ENCODE results near the gene FHL3. TPM values are rescaled to one million over a fixed set of nuclear protein-coding genes. Genes with fewer than 3 reads are reported as not detected.

FHL3 gene
- total and polyA plus RNA-seq, 2 of the 8 experiments (the other 6 are each of a cell fraction or from before 2014, with no cell fraction given), result 14.3 to 35.6 TPM

DNA sequence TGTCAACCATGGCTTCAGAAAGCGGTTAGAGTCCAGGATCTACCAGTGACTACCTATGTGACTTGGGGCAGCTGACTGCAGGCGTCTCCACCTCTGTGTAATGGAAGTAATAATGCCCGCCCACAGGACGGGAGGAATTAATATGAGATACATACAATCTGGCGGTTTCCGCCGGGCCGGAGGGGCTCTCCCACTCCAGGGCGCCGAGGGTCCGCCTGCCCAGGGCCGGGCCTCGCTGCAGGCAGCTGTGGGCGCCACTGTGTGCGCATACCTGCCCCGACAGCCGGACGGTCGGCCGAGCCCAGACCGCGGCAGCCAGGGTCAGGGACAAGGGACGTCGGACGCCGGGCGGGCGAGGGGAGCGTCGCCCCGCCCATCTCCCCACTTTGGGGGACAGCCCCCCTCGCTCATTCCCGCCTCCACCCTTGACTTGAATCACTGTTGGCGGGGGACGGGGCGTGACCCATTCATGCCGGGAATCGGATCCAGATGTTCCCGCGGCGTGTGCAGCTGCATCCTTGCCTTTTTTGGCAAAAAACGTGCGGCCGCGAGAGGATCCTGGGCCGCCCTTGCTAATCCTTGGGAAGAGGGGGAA, 9.5 kb downstream of the FHL3 start (continued):
- TF ChIP-seq, protein P1, sequence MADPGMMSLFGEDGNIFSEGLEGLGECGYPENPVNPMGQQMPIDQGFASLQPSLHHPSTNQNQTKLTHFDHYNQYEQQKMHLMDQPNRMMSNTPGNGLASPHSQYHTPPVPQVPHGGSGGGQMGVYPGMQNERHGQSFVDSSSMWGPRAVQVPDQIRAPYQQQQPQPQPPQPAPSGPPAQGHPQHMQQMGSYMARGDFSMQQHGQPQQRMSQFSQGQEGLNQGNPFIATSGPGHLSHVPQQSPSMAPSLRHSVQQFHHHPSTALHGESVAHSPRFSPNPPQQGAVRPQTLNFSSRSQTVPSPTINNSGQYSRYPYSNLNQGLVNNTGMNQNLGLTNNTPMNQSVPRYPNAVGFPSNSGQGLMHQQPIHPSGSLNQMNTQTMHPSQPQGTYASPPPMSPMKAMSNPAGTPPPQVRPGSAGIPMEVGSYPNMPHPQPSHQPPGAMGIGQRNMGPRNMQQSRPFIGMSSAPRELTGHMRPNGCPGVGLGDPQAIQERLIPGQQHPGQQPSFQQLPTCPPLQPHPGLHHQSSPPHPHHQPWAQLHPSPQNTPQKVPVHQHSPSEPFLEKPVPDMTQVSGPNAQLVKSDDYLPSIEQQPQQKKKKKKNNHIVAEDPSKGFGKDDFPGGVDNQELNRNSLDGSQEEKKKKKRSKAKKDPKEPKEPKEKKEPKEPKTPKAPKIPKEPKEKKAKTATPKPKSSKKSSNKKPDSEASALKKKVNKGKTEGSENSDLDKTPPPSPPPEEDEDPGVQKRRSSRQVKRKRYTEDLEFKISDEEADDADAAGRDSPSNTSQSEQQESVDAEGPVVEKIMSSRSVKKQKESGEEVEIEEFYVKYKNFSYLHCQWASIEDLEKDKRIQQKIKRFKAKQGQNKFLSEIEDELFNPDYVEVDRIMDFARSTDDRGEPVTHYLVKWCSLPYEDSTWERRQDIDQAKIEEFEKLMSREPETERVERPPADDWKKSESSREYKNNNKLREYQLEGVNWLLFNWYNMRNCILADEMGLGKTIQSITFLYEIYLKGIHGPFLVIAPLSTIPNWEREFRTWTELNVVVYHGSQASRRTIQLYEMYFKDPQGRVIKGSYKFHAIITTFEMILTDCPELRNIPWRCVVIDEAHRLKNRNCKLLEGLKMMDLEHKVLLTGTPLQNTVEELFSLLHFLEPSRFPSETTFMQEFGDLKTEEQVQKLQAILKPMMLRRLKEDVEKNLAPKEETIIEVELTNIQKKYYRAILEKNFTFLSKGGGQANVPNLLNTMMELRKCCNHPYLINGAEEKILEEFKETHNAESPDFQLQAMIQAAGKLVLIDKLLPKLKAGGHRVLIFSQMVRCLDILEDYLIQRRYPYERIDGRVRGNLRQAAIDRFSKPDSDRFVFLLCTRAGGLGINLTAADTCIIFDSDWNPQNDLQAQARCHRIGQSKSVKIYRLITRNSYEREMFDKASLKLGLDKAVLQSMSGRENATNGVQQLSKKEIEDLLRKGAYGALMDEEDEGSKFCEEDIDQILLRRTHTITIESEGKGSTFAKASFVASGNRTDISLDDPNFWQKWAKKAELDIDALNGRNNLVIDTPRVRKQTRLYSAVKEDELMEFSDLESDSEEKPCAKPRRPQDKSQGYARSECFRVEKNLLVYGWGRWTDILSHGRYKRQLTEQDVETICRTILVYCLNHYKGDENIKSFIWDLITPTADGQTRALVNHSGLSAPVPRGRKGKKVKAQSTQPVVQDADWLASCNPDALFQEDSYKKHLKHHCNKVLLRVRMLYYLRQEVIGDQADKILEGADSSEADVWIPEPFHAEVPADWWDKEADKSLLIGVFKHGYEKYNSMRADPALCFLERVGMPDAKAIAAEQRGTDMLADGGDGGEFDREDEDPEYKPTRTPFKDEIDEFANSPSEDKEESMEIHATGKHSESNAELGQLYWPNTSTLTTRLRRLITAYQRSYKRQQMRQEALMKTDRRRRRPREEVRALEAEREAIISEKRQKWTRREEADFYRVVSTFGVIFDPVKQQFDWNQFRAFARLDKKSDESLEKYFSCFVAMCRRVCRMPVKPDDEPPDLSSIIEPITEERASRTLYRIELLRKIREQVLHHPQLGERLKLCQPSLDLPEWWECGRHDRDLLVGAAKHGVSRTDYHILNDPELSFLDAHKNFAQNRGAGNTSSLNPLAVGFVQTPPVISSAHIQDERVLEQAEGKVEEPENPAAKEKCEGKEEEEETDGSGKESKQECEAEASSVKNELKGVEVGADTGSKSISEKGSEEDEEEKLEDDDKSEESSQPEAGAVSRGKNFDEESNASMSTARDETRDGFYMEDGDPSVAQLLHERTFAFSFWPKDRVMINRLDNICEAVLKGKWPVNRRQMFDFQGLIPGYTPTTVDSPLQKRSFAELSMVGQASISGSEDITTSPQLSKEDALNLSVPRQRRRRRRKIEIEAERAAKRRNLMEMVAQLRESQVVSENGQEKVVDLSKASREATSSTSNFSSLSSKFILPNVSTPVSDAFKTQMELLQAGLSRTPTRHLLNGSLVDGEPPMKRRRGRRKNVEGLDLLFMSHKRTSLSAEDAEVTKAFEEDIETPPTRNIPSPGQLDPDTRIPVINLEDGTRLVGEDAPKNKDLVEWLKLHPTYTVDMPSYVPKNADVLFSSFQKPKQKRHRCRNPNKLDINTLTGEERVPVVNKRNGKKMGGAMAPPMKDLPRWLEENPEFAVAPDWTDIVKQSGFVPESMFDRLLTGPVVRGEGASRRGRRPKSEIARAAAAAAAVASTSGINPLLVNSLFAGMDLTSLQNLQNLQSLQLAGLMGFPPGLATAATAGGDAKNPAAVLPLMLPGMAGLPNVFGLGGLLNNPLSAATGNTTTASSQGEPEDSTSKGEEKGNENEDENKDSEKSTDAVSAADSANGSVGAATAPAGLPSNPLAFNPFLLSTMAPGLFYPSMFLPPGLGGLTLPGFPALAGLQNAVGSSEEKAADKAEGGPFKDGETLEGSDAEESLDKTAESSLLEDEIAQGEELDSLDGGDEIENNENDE (IDR thresholded peaks at IDR 0.05; ENCODE audit: insufficient replicate concordance, low read length), result no peak
- TF ChIP-seq TAF7 (optimal IDR thresholded peaks at IDR 0.05; ENCODE audit: borderline replicate concordance, low read depth, low read length) (peak; percentile 73), NRF1 (IDR thresholded peaks at IDR 0.05; ENCODE audit: low read depth, low read length) (no peak), YY1 (IDR thresholded peaks at IDR 0.05; ENCODE audit: low read depth, low read length) (0 out of 2 replicates have a peak, but pooled peaks have one; percentile 7), SRF (IDR thresholded peaks at IDR 0.05; ENCODE audit: low read depth, low read length) (peak; percentile 99), HDAC2 (IDR thresholded peaks at IDR 0.05; ENCODE audit: borderline replicate concordance in 1 of 2, low read depth in 2 of 2, low read length in 2 of 2) (peak in 1 of 2 experiments; percentile 88; a peak in 1 of 4 replicates), CEBPB (IDR thresholded peaks at IDR 0.05; ENCODE audit: low read depth, low read length) (no peak)
- TF ChIP-seq, protein P2, sequence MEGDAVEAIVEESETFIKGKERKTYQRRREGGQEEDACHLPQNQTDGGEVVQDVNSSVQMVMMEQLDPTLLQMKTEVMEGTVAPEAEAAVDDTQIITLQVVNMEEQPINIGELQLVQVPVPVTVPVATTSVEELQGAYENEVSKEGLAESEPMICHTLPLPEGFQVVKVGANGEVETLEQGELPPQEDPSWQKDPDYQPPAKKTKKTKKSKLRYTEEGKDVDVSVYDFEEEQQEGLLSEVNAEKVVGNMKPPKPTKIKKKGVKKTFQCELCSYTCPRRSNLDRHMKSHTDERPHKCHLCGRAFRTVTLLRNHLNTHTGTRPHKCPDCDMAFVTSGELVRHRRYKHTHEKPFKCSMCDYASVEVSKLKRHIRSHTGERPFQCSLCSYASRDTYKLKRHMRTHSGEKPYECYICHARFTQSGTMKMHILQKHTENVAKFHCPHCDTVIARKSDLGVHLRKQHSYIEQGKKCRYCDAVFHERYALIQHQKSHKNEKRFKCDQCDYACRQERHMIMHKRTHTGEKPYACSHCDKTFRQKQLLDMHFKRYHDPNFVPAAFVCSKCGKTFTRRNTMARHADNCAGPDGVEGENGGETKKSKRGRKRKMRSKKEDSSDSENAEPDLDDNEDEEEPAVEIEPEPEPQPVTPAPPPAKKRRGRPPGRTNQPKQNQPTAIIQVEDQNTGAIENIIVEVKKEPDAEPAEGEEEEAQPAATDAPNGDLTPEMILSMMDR (IDR thresholded peaks at IDR 0.05; ENCODE audit: control extremely low read depth in 1 of 3, insufficient read depth in 1 of 3, low read depth in 1 of 3, low read length in 3 of 3), result no peak
